NCI-H146 treated with DMSO at 0.1 percent for 48 hours (cell line): Measurements from ENCODE around the gene FAM90A26.
"Not testable (repeated sequence)": the region's sequence is repeated elsewhere in the genome, so short reads cannot be mapped to it uniquely, and the experiment has no call there.

Source experiments
- DNase-seq: peaks from one replicate; lab custom pipeline; 2025; ENCODE audit not compliant: unreplicated experiment; lab: John Stamatoyannopoulos, UW

The FAM90A26 gene

GRCh38 chr4:9169791-9170459 is at the start of gene FAM90A26:
TSS of gene FAM90A26 (plus strand) at chr4:9170409. CDS start at chr4:9173173, 2,764 bp downstream.
- DNase-seq = not testable (repeated sequence)

- DNase-seq = not testable (repeated sequence)
Measured at GRCh38 chr4:9122711-9123110, 47.5 kb upstream of the FAM90A26 start.

- peak; percentile 2 for DNase-seq
Measured at GRCh38 chr4:9123572-9124007, 46.6 kb upstream of the FAM90A26 start.

GRCh38 chr4:9125601-9126161 is 44.5 kb upstream of the FAM90A26 start:
- not testable (repeated sequence) for DNase-seq

- DNase-seq = not testable (repeated sequence)
Measured at GRCh38 chr4:9131420-9131819, 38.8 kb upstream of the FAM90A26 start.

GRCh38 chr4:9132849-9133248 is 37.4 kb upstream of the FAM90A26 start:
- DNase-seq = not testable (repeated sequence)

GRCh38 chr4:9134011-9134410 is 36.2 kb upstream of the FAM90A26 start:
- DNase-seq = not testable (repeated sequence)

GRCh38 chr4:9134556-9134955 is 35.7 kb upstream of the FAM90A26 start:
- DNase-seq = not testable (repeated sequence)

- DNase-seq = not testable (repeated sequence)
Measured at GRCh38 chr4:9141050-9141449, 29.2 kb upstream of the FAM90A26 start.

GRCh38 chr4:9142786-9143185 is 27.4 kb upstream of the FAM90A26 start:
- DNase-seq = not testable (repeated sequence)

GRCh38 chr4:9143421-9144080 is 26.7 kb upstream of the FAM90A26 start:
- DNase-seq = no peak

- no peak for DNase-seq
Measured at GRCh38 chr4:9146967-9147366, 23.2 kb upstream of the FAM90A26 start.

GRCh38 chr4:9147368-9147767 is 22.8 kb upstream of the FAM90A26 start:
- DNase-seq = not testable (repeated sequence)

GRCh38 chr4:9148611-9149409 is 21.4 kb upstream of the FAM90A26 start:
- not testable (repeated sequence) for DNase-seq

GRCh38 chr4:9151809-9152179 is 18.4 kb upstream of the FAM90A26 start:
- not testable (repeated sequence) for DNase-seq

- DNase-seq = not testable (repeated sequence)
Measured at GRCh38 chr4:9152180-9153007, 17.8 kb upstream of the FAM90A26 start.

GRCh38 chr4:9153008-9153570 is 17.1 kb upstream of the FAM90A26 start:
- DNase-seq = not testable (repeated sequence)

GRCh38 chr4:9153571-9154157 is 16.5 kb upstream of the FAM90A26 start:
- DNase-seq = not testable (repeated sequence)

GRCh38 chr4:9155101-9155886 is 14.9 kb upstream of the FAM90A26 start:
- DNase-seq = not testable (repeated sequence)
